H9 (cell line): Measurements from ENCODE around the gene ZNF582. TPM values are rescaled to one million over a fixed set of nuclear protein-coding genes. Genes with fewer than 3 reads are reported as not detected.

Experiments used
- DNase-seq: peaks from one replicate; pipeline ENCODE4 v3.0.0-alpha.2; 2017
- H2AFZ ChIP-seq: one replicate; pipeline ENCODE4 v1.6.1; 2013; ENCODE audit warnings: mild to moderate bottlenecking, low read length, control low read depth, moderate library complexity
- H2AK5ac ChIP-seq: 2 replicates; pipeline ENCODE4 v1.6.1; 2013; ENCODE audit warnings: low read length, control low read depth, mixed read lengths; ENCODE audit not compliant: insufficient read length
- H2BK120ac ChIP-seq: one replicate; pipeline ENCODE4 v1.6.1; 2013; ENCODE audit warnings: low read depth, mild to moderate bottlenecking, low read length, control low read depth, inconsistent platforms; ENCODE audit not compliant: poor library complexity, severe bottlenecking
- H2BK12ac ChIP-seq: 2 replicates; pipeline ENCODE4 v1.6.1; 2013; ENCODE audit warnings: low read length, control low read depth, mixed read lengths, low read depth; ENCODE audit not compliant: insufficient read length
- H2BK15ac ChIP-seq: 2 replicates; pipeline ENCODE4 v1.6.1; 2013; ENCODE audit warnings: low read depth, low read length, control low read depth
- H2BK20ac ChIP-seq: one replicate; pipeline ENCODE4 v1.6.1; 2013; ENCODE audit warnings: low read depth, mild to moderate bottlenecking, low read length, control low read depth, inconsistent platforms; ENCODE audit not compliant: poor library complexity, severe bottlenecking
- H2BK5ac ChIP-seq: 2 replicates; pipeline ENCODE4 v1.6.1; 2013; ENCODE audit warnings: low read length, control low read depth, mixed read lengths; ENCODE audit not compliant: insufficient read length
- H3K14ac ChIP-seq: 2 replicates; pipeline ENCODE4 v1.6.1; 2013; ENCODE audit warnings: low read length, control low read depth; ENCODE audit not compliant: insufficient read depth
- H3K18ac ChIP-seq: 2 replicates; pipeline ENCODE4 v1.6.1; 2013; ENCODE audit warnings: low read depth, mild to moderate bottlenecking, mixed read lengths, low read length, control low read depth; ENCODE audit not compliant: insufficient read length
- H3K23ac ChIP-seq: 2 replicates; pipeline ENCODE4 v1.6.1; 2013; ENCODE audit warnings: low read length, control low read depth, mixed read lengths, low read depth; ENCODE audit not compliant: insufficient read length
- H3K23me2 ChIP-seq: 2 replicates; pipeline ENCODE4 v1.6.1; 2013; ENCODE audit warnings: low read depth, mild to moderate bottlenecking, mixed read lengths, low read length, control low read depth; ENCODE audit not compliant: insufficient read length, poor library complexity, severe bottlenecking
- H3K27ac ChIP-seq: 2 replicates; pipeline ENCODE4 v1.5.1; 2013; ENCODE audit warnings: low read length, control low read depth, mixed read lengths, low read depth; ENCODE audit not compliant: insufficient read length
- H3K27me3 ChIP-seq: 2 replicates; pipeline ENCODE4 v1.6.1; 2013; ENCODE audit warnings: low read length, control low read depth, inconsistent platforms; ENCODE audit not compliant: insufficient read depth
- H3K4ac ChIP-seq: 2 replicates; pipeline ENCODE4 v1.6.1; 2013; ENCODE audit warnings: low read depth, mild to moderate bottlenecking, control low read depth, inconsistent platforms, low read length, moderate library complexity
- H3K4me1 ChIP-seq: 2 replicates; pipeline ENCODE4 v1.6.1; 2013; ENCODE audit warnings: low read length, control low read depth, inconsistent platforms; ENCODE audit not compliant: insufficient read depth
- H3K4me2 ChIP-seq: 2 replicates; pipeline ENCODE4 v1.6.1; 2013; ENCODE audit warnings: low read length, control low read depth, mixed read lengths; ENCODE audit not compliant: insufficient read length, insufficient read depth
- H3K56ac ChIP-seq: 2 replicates; pipeline ENCODE4 v1.6.1; 2013; ENCODE audit warnings: low read depth, mild to moderate bottlenecking, mixed read lengths, low read length, control low read depth; ENCODE audit not compliant: insufficient read length
- H3K79me1 ChIP-seq: 2 replicates; pipeline ENCODE4 v1.6.1; 2013; ENCODE audit warnings: low read depth, mild to moderate bottlenecking, moderate library complexity, low read length, control low read depth, inconsistent platforms; ENCODE audit not compliant: insufficient read depth, poor library complexity, severe bottlenecking
- H3K79me2 ChIP-seq: 2 replicates; pipeline ENCODE4 v1.6.1; 2013; ENCODE audit warnings: low read length, control low read depth, inconsistent platforms; ENCODE audit not compliant: insufficient read depth
- H3K9ac ChIP-seq: 2 replicates; pipeline ENCODE4 v1.6.1; 2013; ENCODE audit warnings: low read length, control low read depth, mixed read lengths; ENCODE audit not compliant: insufficient read length; ENCODE audit errors: extremely low read depth
- H3K9me3 ChIP-seq: one replicate; pipeline ENCODE4 v1.6.1; 2013; ENCODE audit warnings: low read depth, low read length, inconsistent platforms; ENCODE audit not compliant: control insufficient read depth
- H3T11ph ChIP-seq: one replicate; pipeline ENCODE4 v1.6.1; 2013; ENCODE audit warnings: mild to moderate bottlenecking, low read length, control low read depth, inconsistent platforms
- H4K20me1 ChIP-seq: one replicate; pipeline ENCODE4 v1.6.1; 2013; ENCODE audit not compliant: control insufficient read depth, insufficient read length, insufficient read depth
- H4K5ac ChIP-seq: 2 replicates; pipeline ENCODE4 v1.6.1; 2013; ENCODE audit warnings: low read depth, mild to moderate bottlenecking, mixed read lengths, low read length, control low read depth; ENCODE audit not compliant: insufficient read length
- H4K8ac ChIP-seq: replicated peaks from 2 replicates; pipeline ENCODE4 v1.6.1; 2013; ENCODE audit warnings: low read length, control low read depth, mixed read lengths, low read depth; ENCODE audit not compliant: insufficient read length
- H4K91ac ChIP-seq: 2 replicates; pipeline ENCODE4 v1.6.1; 2013; ENCODE audit warnings: low read depth, mild to moderate bottlenecking, moderate library complexity, mixed read lengths, low read length, control low read depth; ENCODE audit not compliant: insufficient read length
- H3K27ac Mint-ChIP-seq, 3 experiments: 2 replicates in 2 of 3; 3 replicates in 1 of 3; pipeline ENCODE4 v1.8.0; 2020 to 2021; ENCODE audit warnings: mixed read lengths in 3 of 3, mild to moderate bottlenecking in 1 of 3, moderate library complexity in 1 of 3
- H3K27me3 Mint-ChIP-seq: 2 replicates; pipeline ENCODE4 v1.8.0; 2021; ENCODE audit warnings: low read depth, mild to moderate bottlenecking, moderate library complexity, mixed read lengths
- H3K36me3 Mint-ChIP-seq, 3 experiments: 2 replicates in 2 of 3; 3 replicates in 1 of 3; pipeline ENCODE4 v1.8.0; 2020 to 2021; ENCODE audit warnings: low read depth in 3 of 3, mixed read lengths in 3 of 3; ENCODE audit not compliant: insufficient read depth in 1 of 3
- H3K4me1 Mint-ChIP-seq, 2 experiments: 2 replicates each; pipeline ENCODE4 v1.8.0; 2020; ENCODE audit warnings: mixed read lengths in 2 of 2
- H3K4me3 Mint-ChIP-seq, 2 experiments: 2 replicates in 1 of 2; 3 replicates in 1 of 2; pipeline ENCODE4 v1.8.0; 2020 to 2021; ENCODE audit warnings: mild to moderate bottlenecking in 2 of 2, mixed read lengths in 2 of 2, moderate library complexity in 1 of 2
- H3K9me3 Mint-ChIP-seq, 2 experiments: 2 replicates in 1 of 2; 3 replicates in 1 of 2; pipeline ENCODE4 v1.8.0; 2020; ENCODE audit warnings: mild to moderate bottlenecking in 2 of 2, mixed read lengths in 2 of 2, moderate library complexity in 1 of 2
- CTCF ChIP-seq: fragments of 200-600 bp; sonication (generic); conservative IDR thresholded peaks from 3 replicates; pipeline ENCODE4 v1.8.0; 2021; ENCODE audit warnings: antibody characterized with exemption, mild to moderate bottlenecking
- WGBS: extraction: QIAGEN DNeasy Blood & Tissue Kit; methylation state at CpG from one replicate; pipeline ENCODE4 v1.1.7; 2013; ENCODE audit warnings: missing lambda C conversion rate, low lambda C conversion rate, mixed read lengths; ENCODE audit not compliant: insufficient read length; ENCODE audit errors: extremely low coverage; 5-methylcytosine and 5-hydroxymethylcytosine counted together
- total RNA-seq: library from RNA; stranded (reverse); gene quantifications from 2 replicates; pipeline ENCODE4 v1.2.1, GENCODE V29; 2021

The ZNF582 gene
- total RNA-seq, 1 experiment from 2014 or later: 4.4 TPM

- H3K4me1 ChIP-seq: no peaks in the 10 kb centered on the region
- H3K9ac ChIP-seq: no peak overlapping the region
- DNase-seq: no peak
- no peaks in the 10 kb centered on the region for H3K79me2 ChIP-seq
- H4K8ac ChIP-seq: no peak overlapping the region
- peaks cover 12% of the 10 kb centered on the region for H3K9me3 ChIP-seq
- WGBS: no CpG with 5 or more reads among the region's 7 CpGs
- no peak overlapping the region for H3K14ac ChIP-seq
- Mint-ChIP-seq H3K27me3 (peaks cover 6% of the 10 kb centered on the region), H3K9me3 (peaks cover 43 to 70% of the 10 kb centered on the region in 2 experiments), H3K4me1 (peaks cover 6 to 27% of the 10 kb centered on the region in 2 experiments), H3K4me3 (no peak overlapping the region), H3K27ac (no peak overlapping the region), H3K36me3 (peaks cover 9 to 15% (median 13%) of the 10 kb centered on the region in 3 experiments; a peak in 6 of 7 replicates)
- H2BK20ac ChIP-seq: no peak overlapping the region
- no peak overlapping the region for H3K56ac ChIP-seq
- H2BK15ac ChIP-seq: no peak overlapping the region
- H3K27ac ChIP-seq: no peak overlapping the region
- H4K91ac ChIP-seq: no peak overlapping the region
- no peak overlapping the region for H2BK5ac ChIP-seq
- no peak for TF ChIP-seq CTCF
- no peak overlapping the region for H3T11ph ChIP-seq
- H2BK120ac ChIP-seq: no peak overlapping the region
- no peak overlapping the region for H3K23ac ChIP-seq
- H3K23me2 ChIP-seq: no peaks in the 10 kb centered on the region
- no peak overlapping the region for H3K4me2 ChIP-seq
- H3K27me3 ChIP-seq: no peaks in the 10 kb centered on the region
- no peak overlapping the region for H3K4ac ChIP-seq
- no peak overlapping the region for H2AK5ac ChIP-seq
- H4K5ac ChIP-seq: no peak overlapping the region
- no peak overlapping the region for H2BK12ac ChIP-seq
- no peak overlapping the region for H2AFZ ChIP-seq
- no peak overlapping the region for H3K18ac ChIP-seq
- H3K79me1 ChIP-seq: no peaks in the 10 kb centered on the region
- H4K20me1 ChIP-seq: no peaks in the 10 kb centered on the region
These were observed 46.1 kb downstream of the ZNF582 start for GRCh38 chr19:56347163-56347778.
